Fibroblast of lung (primary cell): ENCODE measurements around the gene MAZ. TPM values are rescaled to one million over a fixed set of nuclear protein-coding genes. Genes with fewer than 3 reads are reported as not detected.

Experiments used
- DNase-seq, 2 donors: peaks; one replicate each; pipeline versions ENCODE4 v3.0.0 to v3.0.0-alpha.2; 2010; ENCODE audit warnings: low read depth in 2 of 2
- H2AFZ ChIP-seq: 2 replicates; pipeline ENCODE4 v1.5.1; 2012; ENCODE audit warnings: low read length, control low read depth, inconsistent platforms
- H3K27ac ChIP-seq: 2 replicates; pipeline ENCODE4 v1.5.1; 2011; ENCODE audit warnings: low read length, control low read depth; ENCODE audit not compliant: insufficient read depth
- H3K27me3 ChIP-seq: 2 replicates; pipeline ENCODE4 v1.5.1; 2011; ENCODE audit warnings: mild to moderate bottlenecking, low read length; ENCODE audit not compliant: control insufficient read depth, insufficient read depth
- H3K36me3 ChIP-seq: 2 replicates; pipeline ENCODE4 v1.5.1; 2011; ENCODE audit warnings: low read length; ENCODE audit not compliant: control insufficient read depth, insufficient read depth
- H3K4me1 ChIP-seq: 2 replicates; pipeline ENCODE4 v1.5.1; 2011; ENCODE audit warnings: low read length; ENCODE audit not compliant: control insufficient read depth, insufficient read depth; ENCODE audit errors: extremely low read depth
- H3K4me2 ChIP-seq: 2 replicates; pipeline ENCODE4 v1.5.1; 2011; ENCODE audit warnings: low read length, control low read depth; ENCODE audit not compliant: insufficient read depth; ENCODE audit errors: extremely low read depth
- H3K4me3 ChIP-seq, 4 experiments: fragments of 200-600 bp in 1 of 4; sonication (generic) in 1 of 4; replicated peaks in 1 of 4; 2 replicates each; pipeline ENCODE4 v1.5.1; 2011 to 2016; ENCODE audit warnings: low read length in 4 of 4, low read depth in 3 of 4, mild to moderate bottlenecking in 3 of 4, control low read depth in 2 of 4, inconsistent platforms in 1 of 4, mixed read lengths in 1 of 4; ENCODE audit not compliant: insufficient read depth in 1 of 4; ENCODE audit errors: control extremely low read depth in 1 of 4
- H3K79me2 ChIP-seq: 2 replicates; pipeline ENCODE4 v1.5.1; 2012; ENCODE audit warnings: mild to moderate bottlenecking, low read length, inconsistent platforms; ENCODE audit not compliant: control insufficient read depth, insufficient read depth
- H3K9ac ChIP-seq: 2 replicates; pipeline ENCODE4 v1.5.1; 2011; ENCODE audit warnings: mild to moderate bottlenecking, low read length, control low read depth; ENCODE audit not compliant: insufficient read depth
- H3K9me3 ChIP-seq: 2 replicates; pipeline ENCODE4 v1.5.1; 2012; ENCODE audit warnings: low read depth, low read length; ENCODE audit not compliant: control insufficient read depth, insufficient read depth
- H4K20me1 ChIP-seq: 2 replicates; pipeline ENCODE4 v1.5.1; 2011; ENCODE audit warnings: low read length; ENCODE audit not compliant: control insufficient read depth, insufficient read depth; ENCODE audit errors: extremely low read depth
- EZH2 ChIP-seq: IDR thresholded peaks from 2 replicates; pipeline ENCODE4 v1.5.1; 2012; ENCODE audit warnings: low read length, control low read depth, mild to moderate bottlenecking; ENCODE audit errors: missing control alignments
- polyA plus RNA-seq, 2 donors: library from polyadenylated mRNA; depleted of rRNA in 1 of 2; stranded (reverse) in 1 of 2; unstranded in 1 of 2; fragments of >200 nt; gene quantifications; 2 replicates each; pipeline ENCODE4 v1.2.1, GENCODE V29; 2011 to 2012; ENCODE audit warnings: missing spikeins in 1 of 2
- total RNA-seq: library from RNA; depleted of rRNA; stranded (reverse); fragments of >200 nt; gene quantifications from 2 replicates; pipeline ENCODE4 v1.2.1, GENCODE V29; 2014
- TF ChIP-seq, protein P1 (sequence below), 2 donors: IDR thresholded peaks in 1 of 2; conservative IDR thresholded peaks in 1 of 2; 1 replicate in 1 of 2; 2 replicates in 1 of 2; pipeline ENCODE4 v1.5.1; 2011 to 2012; ENCODE audit warnings: low read length in 2 of 2, control low read depth in 1 of 2, inconsistent platforms in 1 of 2, low read depth in 1 of 2, mild to moderate bottlenecking in 1 of 2

Gene MAZ
- total and polyA plus RNA-seq, 2 donors (not counting 1 experiment from before 2014, with no cell fraction given), result 68.1 to 131 TPM

DNA sequence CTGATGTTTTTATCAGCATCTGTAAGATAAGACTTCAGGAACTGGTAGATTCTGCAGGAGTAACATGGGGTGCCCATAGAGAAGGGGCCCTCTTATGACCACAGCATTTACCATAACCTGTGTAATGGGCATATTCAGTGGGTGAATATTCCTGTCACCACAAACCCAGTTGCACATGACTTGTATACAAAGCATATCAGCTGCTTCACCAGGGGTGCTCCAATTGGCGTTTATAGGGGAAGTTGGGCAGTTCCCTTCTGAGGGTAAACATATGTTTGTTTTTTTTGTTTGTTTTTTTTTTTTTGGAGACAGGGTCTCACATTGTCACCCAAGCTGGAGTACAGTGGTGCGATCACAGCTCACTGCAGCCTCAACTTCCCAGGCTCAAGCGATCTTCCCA, 39.8 kb upstream of the MAZ start:
- DNase-seq, result no peak
- Histone ChIP-seq H4K20me1 (no peaks in the 10 kb centered on the region), H3K4me1 (no peaks in the 10 kb centered on the region), H3K4me3 (no peak overlapping the region), H3K27me3 (peaks cover 4% of the 10 kb centered on the region), H3K4me2 (no peak overlapping the region), H3K36me3 (no peaks in the 10 kb centered on the region), H3K79me2 (no peaks in the 10 kb centered on the region), H3K9ac (no peak overlapping the region), H3K27ac (no peak overlapping the region), H2AFZ (no peak overlapping the region), H3K9me3 (no peaks in the 10 kb centered on the region)
- TF ChIP-seq EZH2, result no peak
- TF ChIP-seq, protein P1, sequence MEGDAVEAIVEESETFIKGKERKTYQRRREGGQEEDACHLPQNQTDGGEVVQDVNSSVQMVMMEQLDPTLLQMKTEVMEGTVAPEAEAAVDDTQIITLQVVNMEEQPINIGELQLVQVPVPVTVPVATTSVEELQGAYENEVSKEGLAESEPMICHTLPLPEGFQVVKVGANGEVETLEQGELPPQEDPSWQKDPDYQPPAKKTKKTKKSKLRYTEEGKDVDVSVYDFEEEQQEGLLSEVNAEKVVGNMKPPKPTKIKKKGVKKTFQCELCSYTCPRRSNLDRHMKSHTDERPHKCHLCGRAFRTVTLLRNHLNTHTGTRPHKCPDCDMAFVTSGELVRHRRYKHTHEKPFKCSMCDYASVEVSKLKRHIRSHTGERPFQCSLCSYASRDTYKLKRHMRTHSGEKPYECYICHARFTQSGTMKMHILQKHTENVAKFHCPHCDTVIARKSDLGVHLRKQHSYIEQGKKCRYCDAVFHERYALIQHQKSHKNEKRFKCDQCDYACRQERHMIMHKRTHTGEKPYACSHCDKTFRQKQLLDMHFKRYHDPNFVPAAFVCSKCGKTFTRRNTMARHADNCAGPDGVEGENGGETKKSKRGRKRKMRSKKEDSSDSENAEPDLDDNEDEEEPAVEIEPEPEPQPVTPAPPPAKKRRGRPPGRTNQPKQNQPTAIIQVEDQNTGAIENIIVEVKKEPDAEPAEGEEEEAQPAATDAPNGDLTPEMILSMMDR (conservative IDR thresholded peaks at IDR 0.05 in 1 of 2, IDR thresholded peaks at IDR 0.05 in 1 of 2; ENCODE audit: low read depth in 1 of 2, low read length in 2 of 2), result no peak

DNA sequence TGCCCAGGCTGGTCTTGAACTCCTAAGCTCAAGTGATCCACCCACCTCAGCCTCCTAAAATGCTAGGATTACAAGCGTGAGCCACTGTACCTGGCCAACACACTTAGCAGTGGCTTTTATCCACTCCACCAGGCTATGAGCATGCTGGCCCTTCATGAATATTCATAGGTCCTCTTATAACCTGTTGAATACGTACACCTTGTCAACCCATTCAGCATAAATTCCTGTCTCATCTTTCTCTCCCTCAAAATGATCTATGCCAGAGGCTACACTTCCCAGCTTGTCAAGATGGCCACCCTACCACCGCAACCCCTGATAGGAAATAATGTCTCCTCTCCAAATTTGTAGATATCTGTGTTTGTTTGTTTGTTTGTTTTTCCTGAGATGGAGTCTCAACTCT, 39.3 kb upstream of the MAZ start:
- Histone ChIP-seq H3K27me3 (peaks cover 4% of the 10 kb centered on the region), H3K79me2 (no peaks in the 10 kb centered on the region), H3K9ac (no peak overlapping the region), H4K20me1 (no peaks in the 10 kb centered on the region), H3K9me3 (no peaks in the 10 kb centered on the region), H3K4me1 (no peaks in the 10 kb centered on the region), H3K4me2 (no peak overlapping the region), H2AFZ (no peak overlapping the region), H3K4me3 (no peak overlapping the region), H3K36me3 (no peaks in the 10 kb centered on the region), H3K27ac (no peak overlapping the region)
- no peak for TF ChIP-seq EZH2
- TF ChIP-seq, protein P1 (conservative IDR thresholded peaks at IDR 0.05 in 1 of 2, IDR thresholded peaks at IDR 0.05 in 1 of 2; ENCODE audit: low read depth in 1 of 2, low read length in 2 of 2), result no peak
- DNase-seq, result no peak

GRCh38 chr16:29769507-29769906, 36.8 kb upstream of the MAZ start:
- H3K9me3 ChIP-seq, result no peaks in the 10 kb centered on the region
- no peak overlapping the region for H3K4me2 ChIP-seq
- no peaks in the 10 kb centered on the region for H3K27me3 ChIP-seq
- H4K20me1 ChIP-seq, result no peaks in the 10 kb centered on the region
- no peaks in the 10 kb centered on the region for H3K36me3 ChIP-seq
- no peak overlapping the region for H2AFZ ChIP-seq
- H3K9ac ChIP-seq, result no peak overlapping the region
- H3K79me2 ChIP-seq, result no peaks in the 10 kb centered on the region
- no peak overlapping the region for H3K27ac ChIP-seq
- no peak for DNase-seq
- H3K4me3 ChIP-seq, result no peak overlapping the region
- TF ChIP-seq, protein P1 (conservative IDR thresholded peaks at IDR 0.05 in 1 of 2, IDR thresholded peaks at IDR 0.05 in 1 of 2; ENCODE audit: low read depth in 1 of 2, low read length in 2 of 2), result no peak
- no peak for TF ChIP-seq EZH2
- H3K4me1 ChIP-seq, result no peaks in the 10 kb centered on the region
